Activated naive CD4-positive, alpha-beta T cell treated with anti-CD3 and anti-CD28 coated beads, Interleukin-2, amount 50 U/mL, for 16 hours (primary cell): ENCODE measurements around the gene CHD2.
"Not testable (repeated sequence)": the region's sequence is repeated elsewhere in the genome, so short reads cannot be mapped to it uniquely, and the experiment has no call there.

ENCODE experiments used
- DNase-seq: peaks from one replicate; pipeline ENCODE4 v3.0.0-alpha.2; 2020

Gene CHD2

GRCh38 chr15:93052090-93052879 lies 152.2 kb downstream of the CHD2 start:
- no peak for DNase-seq

DNA sequence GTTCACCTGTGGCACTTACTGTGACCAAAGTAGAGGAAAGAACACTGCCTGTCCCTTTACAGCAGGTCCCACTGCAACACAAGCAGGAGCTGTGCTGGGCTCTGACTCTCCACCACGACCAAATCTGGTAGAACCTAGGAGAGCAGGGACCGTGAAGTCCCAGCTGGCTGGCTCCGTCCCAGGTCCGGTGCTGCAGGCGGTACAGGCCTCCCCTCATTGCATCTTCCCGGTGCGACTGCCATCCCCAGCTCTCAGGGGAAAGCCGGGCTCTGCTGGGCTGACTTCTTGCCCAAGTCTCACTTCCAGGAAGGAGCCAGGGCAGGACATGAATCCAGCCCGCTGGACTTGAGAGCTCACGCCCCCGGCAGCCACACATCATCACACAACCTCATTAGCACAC lies 155.1 kb downstream of the CHD2 start:
- no peak for DNase-seq

DNA sequence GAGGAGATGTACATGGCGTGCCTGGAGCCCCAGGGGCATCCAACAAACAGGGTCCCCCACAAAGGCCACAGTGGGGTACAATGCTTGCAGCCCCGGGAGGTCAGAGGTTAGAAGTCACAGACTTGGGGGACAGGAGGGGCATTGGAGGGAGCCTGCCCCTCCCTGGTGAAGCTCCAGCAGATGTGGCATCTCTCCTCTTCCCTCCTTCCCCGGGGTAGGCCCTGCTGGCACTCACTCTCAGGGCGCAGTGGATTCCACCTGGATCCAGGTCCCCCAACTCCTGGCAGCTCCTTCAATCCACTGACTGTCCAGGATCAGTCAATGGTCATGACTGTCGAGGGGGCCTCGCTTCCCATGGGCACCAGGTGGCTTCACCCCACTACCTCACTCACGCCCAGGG lies 156.7 kb downstream of the CHD2 start:
- DNase-seq = no peak

DNA sequence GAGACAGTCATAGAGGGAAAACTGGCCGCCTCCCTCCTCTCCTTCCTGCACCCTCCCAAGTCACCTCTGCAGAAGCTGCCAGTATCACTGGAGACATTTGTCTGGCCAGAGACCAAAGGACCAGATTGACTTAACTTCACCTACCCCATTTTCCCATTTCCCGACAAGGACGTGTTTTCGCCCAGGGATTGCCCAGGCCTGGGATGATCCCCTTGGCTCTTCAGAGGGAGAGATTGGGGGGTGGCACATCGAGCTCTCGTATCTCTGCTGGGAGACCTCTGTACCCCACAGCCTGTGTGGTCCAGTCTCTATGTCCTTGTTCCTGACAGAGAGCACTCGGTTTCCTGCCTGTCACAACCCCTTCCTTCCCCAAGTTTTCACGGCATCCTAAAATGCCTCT lies 157.5 kb downstream of the CHD2 start:
- DNase-seq = no peak

DNA sequence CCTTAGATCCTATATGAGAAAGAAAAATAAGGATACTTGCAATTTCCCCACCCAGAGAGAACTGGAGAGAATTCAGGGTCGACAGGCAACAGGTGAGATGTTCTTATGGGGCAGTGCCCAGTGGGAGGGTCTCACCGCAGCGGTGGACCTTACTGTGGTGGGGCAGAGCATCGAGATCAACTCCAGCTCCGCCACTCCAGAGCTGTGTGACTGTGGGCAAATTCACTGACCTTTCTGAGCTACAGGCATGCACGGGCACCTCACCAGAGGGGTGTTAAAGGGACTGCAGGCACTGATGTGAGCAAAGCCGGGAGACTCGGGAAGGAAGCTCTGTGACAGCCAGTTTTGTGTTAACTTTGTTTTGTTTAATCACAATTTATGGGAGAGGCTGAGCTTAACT lies 158.0 kb downstream of the CHD2 start:
- DNase-seq = no peak

DNA sequence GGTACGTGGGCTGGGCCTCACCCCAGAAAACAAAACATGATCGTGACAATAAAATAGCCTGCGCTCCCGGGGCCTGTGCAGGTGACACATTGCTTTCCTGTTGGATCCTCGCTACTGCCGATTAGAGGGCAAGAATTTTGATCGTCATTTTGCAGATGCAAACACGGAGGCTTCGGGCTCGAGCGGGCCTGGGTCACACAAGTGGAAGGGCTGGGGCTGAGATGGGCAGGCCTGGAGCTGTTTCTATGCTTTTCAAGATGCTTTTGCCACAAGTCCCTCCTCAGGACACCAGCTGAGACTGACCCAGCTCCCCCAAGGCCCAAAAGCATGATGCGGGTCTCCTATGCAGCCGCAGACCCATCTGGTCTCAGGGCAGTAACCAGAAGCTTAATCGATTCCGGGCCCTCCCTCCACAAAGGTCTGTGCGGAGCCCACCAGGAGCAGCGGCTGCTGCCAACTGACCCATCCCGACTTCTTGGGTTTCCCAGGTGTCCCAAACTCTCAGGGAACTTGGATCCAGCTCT lies 158.8 kb downstream of the CHD2 start:
- no peak for DNase-seq

- no peak for DNase-seq
These were observed 159.3 kb downstream of the CHD2 start for GRCh38 chr15:93059442-93059841.

DNA sequence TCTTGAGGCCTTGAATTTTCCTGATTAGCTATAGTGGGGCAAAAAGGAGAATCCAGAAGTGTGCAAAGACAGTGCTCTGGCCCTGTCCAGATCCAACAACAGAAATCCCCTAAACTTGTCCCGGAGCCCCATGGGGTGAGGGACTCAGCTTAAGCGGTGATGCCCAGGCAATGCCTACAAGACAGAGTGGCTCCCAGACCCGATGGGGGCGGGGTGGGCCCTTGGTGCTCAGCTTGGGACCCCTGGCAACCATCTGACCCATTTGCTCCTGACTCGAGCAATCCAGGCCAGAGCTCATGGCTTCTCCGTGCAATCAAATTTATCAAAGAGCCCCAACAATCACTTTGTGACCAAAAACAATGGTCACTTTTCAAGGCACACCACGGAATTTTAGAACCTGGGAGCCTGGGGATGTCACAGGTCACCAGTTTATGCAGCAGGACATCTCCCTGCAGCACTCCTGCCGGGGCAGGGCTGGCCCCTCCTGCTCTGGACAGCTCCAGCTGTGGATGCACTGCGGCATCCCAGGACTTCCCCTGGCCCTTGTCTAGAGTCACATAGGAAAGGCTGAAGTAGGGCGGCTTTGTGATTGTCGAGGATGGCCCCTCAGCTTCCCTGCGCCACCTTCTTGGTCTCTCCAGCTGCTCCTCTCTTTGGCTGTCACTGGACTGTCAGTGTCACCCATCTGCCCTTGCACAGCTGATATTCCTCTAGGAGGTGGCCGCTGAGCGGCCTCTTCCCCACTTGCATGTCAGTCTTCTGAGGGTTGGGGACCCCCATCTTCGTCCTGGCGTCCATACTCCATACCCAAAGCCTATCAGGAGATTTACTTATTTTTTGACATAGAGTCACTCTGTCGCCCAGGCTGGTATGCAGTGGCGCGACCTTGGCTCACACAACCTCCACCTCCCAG lies 160.5 kb downstream of the CHD2 start:
- DNase-seq = no peak

- DNase-seq = not testable (repeated sequence)
These were observed 162.6 kb downstream of the CHD2 start for GRCh38 chr15:93062628-93063261.

GRCh38 chr15:93063262-93063671 lies 163.1 kb downstream of the CHD2 start:
- no peak for DNase-seq

- no peak for DNase-seq
These were observed 163.9 kb downstream of the CHD2 start for GRCh38 chr15:93063796-93064690.

DNA sequence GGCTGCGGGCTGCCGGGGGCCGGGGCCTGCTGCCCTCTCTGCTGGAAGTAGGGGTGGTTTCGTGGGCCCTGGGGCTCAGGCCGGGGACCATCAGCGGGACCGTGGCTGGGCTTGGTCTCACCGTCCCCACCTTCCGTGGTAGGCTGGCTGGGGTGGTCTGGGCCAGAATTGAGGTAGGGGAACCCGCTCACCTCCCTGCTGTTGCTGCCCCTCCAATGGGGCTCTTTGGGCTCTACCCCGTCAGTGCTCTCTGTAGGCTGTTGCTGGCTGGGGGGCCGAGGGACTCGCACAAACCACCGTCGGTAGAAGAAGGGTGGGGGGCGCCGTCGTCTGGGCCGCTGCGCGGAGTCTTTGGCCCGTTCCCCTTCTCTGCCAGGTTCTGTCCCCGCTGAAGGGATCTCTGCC lies 165.5 kb downstream of the CHD2 start:
- DNase-seq = no peak

- no peak for DNase-seq
These were observed 166.1 kb downstream of the CHD2 start for GRCh38 chr15:93066224-93066681.

DNA sequence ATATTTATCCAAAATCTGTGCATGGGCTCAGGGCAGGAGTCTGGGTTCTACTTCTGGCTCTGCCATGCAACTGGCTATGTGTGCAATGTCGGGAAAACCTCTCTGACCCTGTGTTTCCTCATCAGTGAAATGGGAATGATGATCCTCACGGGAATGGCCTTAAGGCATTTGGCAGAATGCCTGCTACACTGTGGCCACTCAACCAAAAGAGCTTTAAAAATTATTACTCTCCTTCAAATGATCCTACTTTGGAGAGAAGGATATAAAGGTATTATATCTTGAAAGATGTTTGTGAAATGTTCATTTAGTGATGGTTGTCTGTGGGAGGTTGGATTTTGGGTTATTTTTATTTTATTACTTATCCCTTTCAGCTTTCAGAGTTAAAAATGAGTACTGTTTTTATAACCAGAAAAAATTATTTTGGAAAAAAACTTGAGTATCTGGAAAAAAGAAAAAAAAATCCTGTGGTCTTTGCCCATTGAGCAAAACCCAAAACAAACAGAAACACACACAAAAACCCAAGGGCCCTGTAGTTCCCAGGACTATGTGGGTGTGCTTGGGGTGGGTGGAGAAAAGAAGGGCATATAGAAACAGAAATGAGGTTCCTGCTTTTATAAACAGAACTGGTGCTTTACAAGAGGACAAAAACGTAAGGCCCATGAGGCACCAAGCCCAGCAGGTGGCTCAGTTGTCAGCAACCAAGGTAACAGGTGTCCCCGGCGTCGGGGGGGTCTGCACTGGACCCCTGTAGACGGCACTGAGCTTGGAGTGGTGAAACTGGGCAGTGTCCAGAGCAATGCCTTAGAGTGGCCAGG lies 166.9 kb downstream of the CHD2 start:
- no peak for DNase-seq

- no peak for DNase-seq
These were observed 167.5 kb downstream of the CHD2 start for GRCh38 chr15:93067649-93068085.

DNA sequence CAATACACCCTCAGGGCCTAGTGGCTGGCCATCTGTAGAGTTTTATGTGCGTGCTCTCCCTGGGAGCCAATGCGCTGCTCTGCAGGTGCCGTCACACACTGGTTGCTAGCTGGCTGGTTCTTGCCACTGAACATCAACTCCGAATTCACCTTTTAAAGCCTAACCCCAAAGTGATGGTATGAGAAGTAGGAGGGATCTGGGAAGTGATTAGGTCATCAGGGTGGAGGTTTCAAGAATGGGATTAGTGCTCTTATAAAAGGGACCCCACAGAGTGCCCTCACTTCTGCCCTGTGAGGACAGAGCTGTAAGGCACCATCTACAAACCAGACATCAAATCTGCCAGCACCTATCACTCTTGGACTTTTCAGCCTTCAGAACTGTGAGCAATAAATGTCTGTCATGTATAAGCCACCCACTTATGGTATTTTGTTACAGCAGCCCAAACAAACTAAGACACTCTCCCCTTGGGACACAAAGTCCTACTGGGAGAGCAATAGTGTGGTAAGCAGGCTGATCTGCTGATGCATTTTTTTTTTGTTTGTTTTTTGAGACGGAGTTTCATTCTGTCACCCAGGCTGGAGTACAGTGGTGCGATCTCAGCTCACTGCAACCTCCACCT lies 168.6 kb downstream of the CHD2 start:
- DNase-seq = no peak

DNA sequence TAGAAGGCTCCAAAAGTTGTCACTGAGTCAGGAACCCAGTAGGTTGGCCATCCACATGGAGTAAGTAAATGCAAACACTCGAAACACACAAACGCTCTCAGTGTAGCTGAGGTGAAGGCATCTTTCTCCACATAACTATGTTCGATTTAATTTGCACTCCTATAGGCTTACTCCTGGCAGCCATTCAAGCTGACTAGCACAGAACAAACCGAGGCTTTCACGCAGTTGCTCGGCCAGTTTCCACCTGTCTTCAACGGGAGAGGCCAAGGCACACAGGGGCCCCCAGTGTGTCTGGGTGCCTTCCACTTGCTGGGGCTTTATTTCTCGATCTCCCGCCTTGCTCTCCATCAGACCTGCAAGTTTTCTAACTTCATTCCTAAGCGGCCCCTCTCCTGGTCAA lies 170.0 kb downstream of the CHD2 start:
- no peak for DNase-seq

- no peak for DNase-seq
These were observed 170.6 kb downstream of the CHD2 start for GRCh38 chr15:93070551-93071296.

DNA sequence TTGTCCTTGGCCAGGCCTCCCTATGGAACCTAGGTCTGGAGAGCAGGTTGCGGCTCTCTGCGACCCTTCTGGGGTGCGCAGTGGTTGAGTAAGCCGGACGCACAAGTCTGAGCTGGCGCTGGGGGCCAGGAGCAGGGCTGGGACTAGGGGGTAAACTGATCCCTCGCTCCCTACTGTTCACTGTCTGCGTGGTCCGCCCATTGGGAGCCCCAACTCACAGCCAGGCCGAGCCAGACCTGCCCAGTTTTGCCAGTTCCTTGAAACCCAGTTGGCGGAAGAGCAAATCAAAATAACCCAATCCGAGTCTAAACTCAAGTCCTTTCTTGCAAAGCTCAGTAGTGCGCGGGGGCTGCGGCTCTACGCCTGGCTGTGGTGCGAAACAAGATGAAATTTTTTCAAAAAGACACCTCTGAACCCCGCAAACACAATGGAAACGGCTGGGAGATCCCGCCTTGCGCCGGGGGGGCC lies 171.4 kb downstream of the CHD2 start:
- DNase-seq = no peak

DNA sequence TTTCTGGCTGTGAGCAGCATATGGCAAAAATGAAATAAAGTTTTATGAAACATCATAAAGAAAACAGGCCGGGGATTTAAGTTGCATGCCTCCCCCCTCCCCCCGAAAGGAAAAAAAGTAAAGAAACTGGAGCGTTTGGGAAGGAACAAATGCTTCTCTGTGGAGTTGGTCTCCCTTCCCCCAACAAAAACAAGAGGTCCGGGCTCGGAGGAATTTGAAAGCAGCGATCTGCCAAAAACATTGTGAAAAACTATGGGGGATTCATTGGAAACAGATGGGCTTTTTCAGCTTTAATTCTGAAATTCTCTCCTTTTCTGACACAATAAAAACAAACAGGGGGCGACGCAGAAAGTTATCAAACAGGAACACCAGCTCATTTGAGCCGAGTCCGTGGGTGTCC lies 171.9 kb downstream of the CHD2 start:
- DNase-seq = no peak
